ENCODE data around the gene TNK1. TPM values are rescaled to one million over a fixed set of nuclear protein-coding genes. Genes with fewer than 3 reads are reported as not detected.

Gene TNK1
- total and polyA plus RNA-seq, 12 donors = 1.1 to 4.4 (median 2.1) TPM

DNA sequence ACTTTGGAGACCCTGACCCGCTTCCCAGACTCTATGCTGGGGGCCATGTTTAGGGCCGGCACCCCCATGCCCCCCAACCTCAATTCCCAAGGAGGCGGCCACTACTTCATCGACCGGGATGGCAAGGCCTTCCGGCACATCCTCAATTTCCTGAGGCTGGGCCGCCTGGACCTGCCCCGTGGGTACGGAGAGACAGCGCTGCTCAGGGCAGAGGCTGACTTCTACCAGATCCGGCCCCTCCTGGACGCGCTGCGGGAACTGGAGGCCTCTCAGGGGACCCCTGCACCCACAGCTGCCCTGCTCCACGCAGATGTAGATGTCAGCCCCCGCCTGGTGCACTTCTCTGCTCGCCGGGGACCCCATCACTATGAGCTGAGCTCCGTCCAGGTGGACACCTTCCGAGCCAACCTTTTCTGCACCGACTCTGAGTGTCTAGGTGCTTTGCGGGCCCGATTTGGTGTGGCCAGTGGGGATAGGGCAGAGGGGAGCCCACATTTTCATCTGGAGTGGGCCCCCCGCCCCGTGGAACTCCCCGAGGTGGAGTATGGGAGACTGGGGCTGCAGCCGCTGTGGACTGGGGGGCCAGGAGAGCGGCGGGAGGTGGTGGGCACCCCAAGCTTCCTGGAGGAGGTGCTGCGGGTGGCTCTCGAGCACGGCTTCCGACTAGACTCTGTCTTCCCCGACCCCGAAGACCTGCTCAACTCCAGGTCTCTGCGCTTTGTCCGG, 27.8 kb upstream of the TNK1 start:
- no peaks in the 10 kb centered on the region for H3K27me3 ChIP-seq
- H3K36me3 ChIP-seq = peaks cover 0 to 3% (median 0%) of the 10 kb centered on the region in 9 donors
- 88 to 89% methylated on average over 37 of the region's 37 CpGs for WGBS, 2 donors
- ATAC-seq (no peak), DNase-seq (peak in 1 of 2 donors; percentile 22)
- TF ChIP-seq, protein P1, sequence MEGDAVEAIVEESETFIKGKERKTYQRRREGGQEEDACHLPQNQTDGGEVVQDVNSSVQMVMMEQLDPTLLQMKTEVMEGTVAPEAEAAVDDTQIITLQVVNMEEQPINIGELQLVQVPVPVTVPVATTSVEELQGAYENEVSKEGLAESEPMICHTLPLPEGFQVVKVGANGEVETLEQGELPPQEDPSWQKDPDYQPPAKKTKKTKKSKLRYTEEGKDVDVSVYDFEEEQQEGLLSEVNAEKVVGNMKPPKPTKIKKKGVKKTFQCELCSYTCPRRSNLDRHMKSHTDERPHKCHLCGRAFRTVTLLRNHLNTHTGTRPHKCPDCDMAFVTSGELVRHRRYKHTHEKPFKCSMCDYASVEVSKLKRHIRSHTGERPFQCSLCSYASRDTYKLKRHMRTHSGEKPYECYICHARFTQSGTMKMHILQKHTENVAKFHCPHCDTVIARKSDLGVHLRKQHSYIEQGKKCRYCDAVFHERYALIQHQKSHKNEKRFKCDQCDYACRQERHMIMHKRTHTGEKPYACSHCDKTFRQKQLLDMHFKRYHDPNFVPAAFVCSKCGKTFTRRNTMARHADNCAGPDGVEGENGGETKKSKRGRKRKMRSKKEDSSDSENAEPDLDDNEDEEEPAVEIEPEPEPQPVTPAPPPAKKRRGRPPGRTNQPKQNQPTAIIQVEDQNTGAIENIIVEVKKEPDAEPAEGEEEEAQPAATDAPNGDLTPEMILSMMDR (IDR thresholded peaks at IDR 0.05) = no peak
- H3K27ac ChIP-seq = peak overlapping the region in 8 of 10 donors; percentile 96 to 100 (median 99)
- H3K9me3 ChIP-seq = no peaks in the 10 kb centered on the region
- H3K4me1 ChIP-seq = peaks cover 8 to 65% (median 46%) of the 10 kb centered on the region in 9 donors
- intact Hi-C loops (cut with DNase I) = loop anchor here (5.0 to 10.0 kb wide), 10 partner anchors 39 to 332 kb away; partner anchors contain the start of genes FGF11 (in 5 of the 10), TMEM102 (in 5 of the 10), SENP3 (in 4 of the 10) and PLSCR3 (in 2 of the 10)
- peak overlapping the region in 9 of 10 donors; percentile 73 to 91 (median 84) for H3K4me3 ChIP-seq

DNA sequence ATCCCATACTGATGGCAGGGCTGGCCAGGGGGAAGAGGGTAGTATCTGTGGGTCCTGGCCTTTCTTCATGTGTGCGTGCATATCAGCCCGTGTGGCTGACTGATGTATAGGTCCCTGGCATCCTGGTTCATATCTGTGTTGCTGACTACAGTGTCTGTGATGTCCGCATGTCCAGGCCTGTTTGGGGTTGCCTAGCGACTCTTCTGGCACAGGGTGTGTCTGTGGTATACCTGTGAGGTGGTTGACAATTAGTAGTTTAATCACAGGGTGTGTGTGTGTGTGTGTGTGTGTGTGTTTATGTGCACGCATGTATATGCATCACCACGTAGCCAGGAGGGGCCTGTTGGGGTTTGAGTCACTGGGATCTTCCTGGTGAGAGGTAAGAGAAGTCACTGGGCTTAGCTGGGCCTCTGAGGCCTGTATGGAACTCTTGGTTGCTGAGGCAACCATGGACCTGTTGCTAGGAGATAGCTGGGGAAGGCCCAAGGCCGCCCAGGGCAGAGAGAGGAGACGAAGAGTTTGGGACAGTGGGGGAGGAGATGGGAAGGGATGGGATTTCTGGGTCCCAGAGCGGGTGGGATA, 26.5 kb upstream of the TNK1 start:
- Histone ChIP-seq H3K36me3 (no peaks in the 10 kb centered on the region), H3K27ac (peak overlapping the region in 3 of 10 donors; percentile 7 to 36 (median 19)), H3K4me3 (no peak overlapping the region), H3K4me1 (peaks cover 8 to 60% (median 46%) of the 10 kb centered on the region in 9 donors), H3K27me3 (no peaks in the 10 kb centered on the region), H3K9me3 (no peaks in the 10 kb centered on the region)
- DNase-seq (no peak), ATAC-seq (no peak)
- TF ChIP-seq, protein P1 (IDR thresholded peaks at IDR 0.05) = no peak
- intact Hi-C loops (cut with DNase I) = loop anchor here (2.0 to 10.0 kb wide), 11 partner anchors 38 to 330 kb away; partner anchors contain the start of genes FGF11 (in 5 of the 10), TMEM102 (in 5 of the 10), SENP3 (in 4 of the 10) and PLSCR3 (in 2 of the 10)
- 80 to 88% methylated on average over 9 of the region's 9 CpGs for WGBS, 2 donors

DNA sequence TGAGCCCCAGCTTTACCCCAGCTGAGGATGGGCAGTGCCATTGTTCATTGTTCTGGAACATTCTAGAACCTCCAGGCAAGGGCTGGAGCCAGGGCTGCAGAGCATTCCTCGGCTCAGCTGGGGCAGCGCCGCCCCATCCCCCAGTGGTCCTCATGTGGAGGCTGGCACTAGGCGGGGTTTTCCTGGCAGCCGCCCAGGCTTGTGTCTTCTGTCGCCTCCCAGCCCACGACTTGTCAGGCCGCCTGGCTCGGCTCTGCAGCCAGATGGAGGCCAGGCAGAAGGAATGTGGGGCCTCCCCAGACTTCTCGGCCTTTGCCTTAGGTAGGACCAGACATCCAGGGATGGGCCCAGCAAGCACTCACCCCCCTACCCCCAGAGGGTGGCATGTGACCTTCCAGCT, 25.8 kb upstream of the TNK1 start, which contains the start of gene TMEM95:
Gene TMEM95 (plus strand): TSS at position 104 of the 400 bp plus-strand sequence. CDS start 49 bp downstream, at position 153.
- TF ChIP-seq, protein P1 (IDR thresholded peaks at IDR 0.05) = no peak
- WGBS, 2 donors = 41 to 46% methylated on average over 10 of the region's 10 CpGs
- no peaks in the 10 kb centered on the region for H3K36me3 ChIP-seq
- H3K27me3 ChIP-seq = no peaks in the 10 kb centered on the region
- DNase-seq = peak; percentile 65 to 66
- peak in 1 of 8 donors; percentile 34 for ATAC-seq
- intact Hi-C loops (cut with DNase I) = loop anchor here in 7 of 10 donors (2.0 to 10.0 kb wide), 8 partner anchors 37 to 330 kb away; partner anchors contain the start of genes FGF11 (in 4 of the 7), TMEM102 (in 4 of the 7), SENP3 (in 3 of the 7) and PLSCR3 (in 2 of the 7)
- H3K4me3 ChIP-seq = peak within 1 kb of the TSS in 1 of 10 donors; percentile 12
- H3K4me1 ChIP-seq = peaks cover 6 to 53% (median 38%) of the 10 kb centered on the region in 9 donors
- no peaks in the 10 kb centered on the region for H3K9me3 ChIP-seq
- peak within 1 kb of the TSS in 5 of 10 donors; percentile 7 to 36 (median 19) for H3K27ac ChIP-seq

DNA sequence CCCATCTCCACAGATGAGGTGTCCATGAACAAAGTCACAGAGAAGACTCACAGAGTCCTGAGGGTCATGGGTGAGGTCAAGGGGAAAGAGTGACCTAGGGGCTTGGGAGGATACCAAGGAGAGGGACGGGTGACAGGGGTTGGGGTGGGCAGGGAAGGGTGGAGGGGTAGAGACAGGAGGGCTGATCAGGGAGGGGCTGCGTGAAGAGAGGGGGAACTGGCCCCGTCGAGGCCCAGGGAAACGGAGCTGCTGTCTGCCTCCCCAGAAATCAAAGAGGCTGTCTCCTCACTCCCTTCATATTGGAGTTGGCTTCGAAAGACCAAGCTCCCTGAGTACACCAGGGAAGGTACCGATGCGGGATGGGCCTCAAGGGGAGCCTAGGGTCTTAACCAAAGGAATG, 25.3 kb upstream of the TNK1 start:
- intact Hi-C loops (cut with DNase I) = loop anchor here in 7 of 10 donors (2.0 to 10.0 kb wide), 8 partner anchors 37 to 329 kb away; partner anchors contain the start of genes FGF11 (in 4 of the 7), TMEM102 (in 4 of the 7), SENP3 (in 3 of the 7) and PLSCR3 (in 2 of the 7)
- no peaks in the 10 kb centered on the region for H3K36me3 ChIP-seq
- DNase-seq (no peak), ATAC-seq (no peak)
- no peaks in the 10 kb centered on the region for H3K27me3 ChIP-seq
- H3K4me1 ChIP-seq = peaks cover 6 to 47% (median 33%) of the 10 kb centered on the region in 9 donors
- H3K27ac ChIP-seq = peak overlapping the region in 4 of 10 donors; percentile 16 to 36 (median 22)
- TF ChIP-seq, protein P1 (IDR thresholded peaks at IDR 0.05) = no peak
- no peak overlapping the region for H3K4me3 ChIP-seq
- 78 to 81% methylated on average over 8 of the region's 8 CpGs for WGBS, 2 donors
- H3K9me3 ChIP-seq = no peaks in the 10 kb centered on the region
